Neural progenitor cell (in vitro differentiated cells): Measurements from ENCODE around the gene EVC2. TPM values are rescaled to one million over a fixed set of nuclear protein-coding genes. Genes with fewer than 3 reads are reported as not detected.

ENCODE experiments used
- DNase-seq: peaks from one replicate; pipeline ENCODE4 v3.0.0-alpha.2; 2016; ENCODE audit warnings: low spot score
- H2AFZ ChIP-seq: fragments of 200-600 bp; sonication (generic); replicated peaks from 2 replicates; pipeline ENCODE4 v1.6.1; 2016; ENCODE audit warnings: antibody characterized with exemption
- H3F3A ChIP-seq: fragments of 200-600 bp; sonication (generic); 2 replicates; pipeline ENCODE4 v1.6.1; 2016; ENCODE audit warnings: antibody characterized with exemption, low read depth
- H3K27ac ChIP-seq: fragments of 200-600 bp; sonication (generic); 2 replicates; pipeline ENCODE4 v1.5.1; 2016; ENCODE audit warnings: mild to moderate bottlenecking
- H3K27me3 ChIP-seq: fragments of 200-600 bp; sonication (generic); 2 replicates; pipeline ENCODE4 v1.6.1; 2016; ENCODE audit warnings: mild to moderate bottlenecking, moderate library complexity
- H3K36me3 ChIP-seq: fragments of 200-600 bp; sonication (generic); 2 replicates; pipeline ENCODE4 v1.5.1; 2016
- H3K4me1 ChIP-seq: fragments of 200-600 bp; sonication (generic); 2 replicates; pipeline ENCODE4 v1.6.1; 2016; ENCODE audit warnings: mixed run types
- H3K4me2 ChIP-seq: fragments of 200-600 bp; sonication (generic); 2 replicates; pipeline ENCODE4 v1.6.1; 2016
- H3K4me3 ChIP-seq: fragments of 200-600 bp; sonication (generic); 2 replicates; pipeline ENCODE4 v1.5.1; 2016
- H3K79me2 ChIP-seq: fragments of 200-600 bp; sonication (generic); 2 replicates; pipeline ENCODE4 v1.6.1; 2016; ENCODE audit warnings: low read depth
- H3K9ac ChIP-seq: fragments of 200-600 bp; sonication (generic); 2 replicates; pipeline ENCODE4 v1.6.1; 2016
- H3K9me3 ChIP-seq: fragments of 200-600 bp; sonication (generic); 2 replicates; pipeline ENCODE4 v1.5.1; 2016; ENCODE audit warnings: low read depth
- H4K20me1 ChIP-seq: fragments of 200-600 bp; sonication (generic); 2 replicates; pipeline ENCODE4 v1.6.1; 2016; ENCODE audit warnings: low read depth
- H3K27ac Mint-ChIP-seq: 3 replicates; pipeline ENCODE4 v1.8.0; 2021; ENCODE audit warnings: mixed read lengths
- H3K27me3 Mint-ChIP-seq: 2 replicates; pipeline ENCODE4 v1.8.0; 2022; ENCODE audit warnings: low read depth, mild to moderate bottlenecking, inconsistent platforms, moderate library complexity, mixed read lengths; ENCODE audit not compliant: insufficient read depth
- H3K36me3 Mint-ChIP-seq: 3 replicates; pipeline ENCODE4 v1.8.0; 2021; ENCODE audit warnings: mixed read lengths
- H3K4me1 Mint-ChIP-seq: 3 replicates; pipeline ENCODE4 v1.8.0; 2021; ENCODE audit warnings: mixed read lengths
- H3K4me3 Mint-ChIP-seq: 3 replicates; pipeline ENCODE4 v1.8.0; 2021; ENCODE audit warnings: mild to moderate bottlenecking, moderate library complexity, mixed read lengths
- H3K9me3 Mint-ChIP-seq: 3 replicates; pipeline ENCODE4 v1.8.0; 2020; ENCODE audit warnings: mixed read lengths
- CTCF ChIP-seq: fragments of 200-600 bp; sonication (generic); IDR thresholded peaks from 2 replicates; pipeline ENCODE4 v1.5.1; 2017; ENCODE audit warnings: antibody characterized with exemption, mild to moderate bottlenecking
- EZH2 ChIP-seq: fragments of 200-600 bp; sonication (generic); IDR thresholded peaks from 2 replicates; pipeline ENCODE4 v1.6.1; 2017; ENCODE audit warnings: antibody characterized with exemption, mild to moderate bottlenecking, moderate library complexity
- EZH2phosphoT487 ChIP-seq: fragments of 200-600 bp; sonication (generic); IDR thresholded peaks from 2 replicates; pipeline ENCODE4 v1.6.1; 2017; ENCODE audit warnings: antibody characterized with exemption
- total RNA-seq: library from RNA; depleted of rRNA; stranded (reverse); fragments of >200 nt; gene quantifications from 2 replicates; pipeline ENCODE4 v1.2.3, GENCODE V29; 2015; ENCODE audit warnings: low replicate concordance

Gene EVC2
- total RNA-seq, 1 donor from 2014 or later, result 6.1 TPM

- TF ChIP-seq EZH2phosphoT487 (no peak), CTCF (no peak), EZH2 (no peak)
- H3F3A ChIP-seq, result no peaks in the 10 kb centered on the region
- Mint-ChIP-seq H3K4me3 (no peak overlapping the region), H3K27me3 (no peaks in the 10 kb centered on the region), H3K27ac (no peak overlapping the region), H3K36me3 (no peaks in the 10 kb centered on the region), H3K4me1 (no peaks in the 10 kb centered on the region), H3K9me3 (peaks cover 6% of the 10 kb centered on the region)
- no peaks in the 10 kb centered on the region for H3K79me2 ChIP-seq
- no peaks in the 10 kb centered on the region for H3K9me3 ChIP-seq
- H3K27ac ChIP-seq, result no peak overlapping the region
- no peaks in the 10 kb centered on the region for H3K4me1 ChIP-seq
- H3K36me3 ChIP-seq, result peaks cover 4% of the 10 kb centered on the region
- no peak for DNase-seq
- H3K4me3 ChIP-seq, result no peak overlapping the region
- no peak overlapping the region for H3K9ac ChIP-seq
- no peaks in the 10 kb centered on the region for H3K27me3 ChIP-seq
- H4K20me1 ChIP-seq, result no peaks in the 10 kb centered on the region
- no peak overlapping the region for H2AFZ ChIP-seq
- H3K4me2 ChIP-seq, result no peak overlapping the region
Observed at GRCh38 chr4:5661237-5661636, 47.1 kb downstream of the EVC2 start.

GRCh38 chr4:5660185-5660584 lies 48.2 kb downstream of the EVC2 start:
- Mint-ChIP-seq H3K4me3 (no peak overlapping the region), H3K4me1 (no peaks in the 10 kb centered on the region), H3K27ac (no peak overlapping the region), H3K27me3 (no peaks in the 10 kb centered on the region), H3K36me3 (no peaks in the 10 kb centered on the region), H3K9me3 (peaks cover 6% of the 10 kb centered on the region)
- Histone ChIP-seq H3K79me2 (no peaks in the 10 kb centered on the region), H2AFZ (no peak overlapping the region), H3K27me3 (no peaks in the 10 kb centered on the region), H3K4me3 (no peak overlapping the region), H3F3A (no peaks in the 10 kb centered on the region), H3K36me3 (peaks cover 4% of the 10 kb centered on the region), H3K9ac (no peak overlapping the region), H3K27ac (no peak overlapping the region), H3K4me1 (no peaks in the 10 kb centered on the region), H4K20me1 (no peaks in the 10 kb centered on the region), H3K4me2 (no peak overlapping the region), H3K9me3 (no peaks in the 10 kb centered on the region)
- no peak for TF ChIP-seq CTCF
- TF ChIP-seq EZH2phosphoT487, result no peak
- no peak for DNase-seq

GRCh38 chr4:5658974-5659373 lies 49.4 kb downstream of the EVC2 start:
- no peak overlapping the region for H3K27ac ChIP-seq
- Mint-ChIP-seq H3K4me3 (no peak overlapping the region), H3K27me3 (no peaks in the 10 kb centered on the region), H3K36me3 (no peaks in the 10 kb centered on the region), H3K27ac (no peak overlapping the region), H3K4me1 (peaks cover 4% of the 10 kb centered on the region), H3K9me3 (peaks cover 6% of the 10 kb centered on the region)
- H2AFZ ChIP-seq, result no peak overlapping the region
- no peaks in the 10 kb centered on the region for H3K27me3 ChIP-seq
- no peaks in the 10 kb centered on the region for H3K4me1 ChIP-seq
- no peaks in the 10 kb centered on the region for H3F3A ChIP-seq
- H3K9me3 ChIP-seq, result no peaks in the 10 kb centered on the region
- no peaks in the 10 kb centered on the region for H3K79me2 ChIP-seq
- H3K36me3 ChIP-seq, result peaks cover 4% of the 10 kb centered on the region
- H4K20me1 ChIP-seq, result no peaks in the 10 kb centered on the region
- no peak overlapping the region for H3K9ac ChIP-seq
- DNase-seq, result no peak
- TF ChIP-seq CTCF (no peak), EZH2phosphoT487 (no peak), EZH2 (no peak)
- H3K4me2 ChIP-seq, result no peak overlapping the region
- H3K4me3 ChIP-seq, result no peak overlapping the region

GRCh38 chr4:5656415-5656814 lies 51.9 kb downstream of the EVC2 start:
- Mint-ChIP-seq H3K27me3 (no peaks in the 10 kb centered on the region), H3K27ac (no peak overlapping the region), H3K9me3 (peaks cover 5% of the 10 kb centered on the region), H3K36me3 (no peaks in the 10 kb centered on the region), H3K4me3 (no peak overlapping the region), H3K4me1 (peaks cover 4% of the 10 kb centered on the region)
- Histone ChIP-seq H3K27me3 (no peaks in the 10 kb centered on the region), H4K20me1 (no peaks in the 10 kb centered on the region), H3K9me3 (no peaks in the 10 kb centered on the region), H2AFZ (no peak overlapping the region), H3K9ac (no peak overlapping the region), H3K27ac (no peak overlapping the region), H3K4me3 (no peak overlapping the region), H3K4me1 (no peaks in the 10 kb centered on the region), H3K79me2 (no peaks in the 10 kb centered on the region), H3K36me3 (no peaks in the 10 kb centered on the region), H3K4me2 (no peak overlapping the region), H3F3A (no peaks in the 10 kb centered on the region)
- TF ChIP-seq EZH2, result no peak
- no peak for TF ChIP-seq EZH2phosphoT487
- no peak for TF ChIP-seq CTCF
- DNase-seq, result no peak
